HG03469 (cell line): ENCODE measurements around the gene AHSA1.
"Not testable (repeated sequence)": the region's sequence is repeated elsewhere in the genome, so short reads cannot be mapped to it uniquely, and the experiment has no call there.

Source experiments
- ATAC-seq: cut with Tn5 transposase; IDR thresholded peaks from one replicate; pipeline ENCODE4 v1.9.1; 2021; ENCODE audit warnings: mild to moderate bottlenecking, moderate library complexity, moderate number of reproducible peaks; ENCODE audit not compliant: unreplicated experiment

AHSA1 gene

DNA sequence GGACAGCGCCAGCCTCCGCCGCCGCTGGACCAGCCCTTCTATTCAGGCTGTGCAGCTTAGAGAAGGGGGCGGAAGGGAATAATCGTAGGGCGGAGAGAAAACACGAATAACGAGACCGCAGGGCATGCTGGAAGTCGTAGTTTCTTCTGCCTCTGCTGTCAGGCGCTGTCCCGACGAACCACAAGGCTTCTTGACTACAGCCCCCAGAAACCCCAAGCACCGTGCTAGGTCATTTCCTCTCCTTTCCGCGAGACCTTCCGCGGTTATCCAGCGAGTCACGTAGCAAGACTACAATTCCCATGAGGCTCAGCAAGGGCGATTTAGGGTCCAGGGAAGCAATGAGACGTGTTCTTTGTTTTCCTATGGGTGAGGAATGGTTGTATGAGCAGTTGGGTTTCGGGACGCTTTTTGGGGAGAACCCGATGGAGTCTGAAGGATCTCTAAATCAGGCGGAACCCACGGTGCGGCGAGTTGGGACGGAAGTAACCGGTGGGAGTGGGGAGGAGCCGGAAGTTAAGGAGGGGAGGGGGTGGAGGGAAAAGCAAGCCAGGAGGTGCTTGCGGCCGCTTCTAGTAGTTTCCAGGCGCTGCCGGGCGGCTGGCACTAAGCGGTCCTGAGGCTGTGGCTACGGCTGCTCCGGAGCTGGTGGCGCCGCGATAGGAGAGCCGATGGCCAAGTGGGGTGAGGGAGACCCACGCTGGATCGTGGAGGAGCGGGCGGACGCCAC, at the start of gene AHSA1, which contains the start of gene VIPAS39:
Gene AHSA1 (plus strand): TSS at position 572 of the 727 bp plus-strand sequence. CDS start 97 bp downstream, at position 669.
Gene VIPAS39 (minus strand): TSS at position 80 of the 727 bp plus-strand sequence. CDS start 3,499 bp downstream, outside the sequence.
- ATAC-seq, result peak; percentile 87

DNA sequence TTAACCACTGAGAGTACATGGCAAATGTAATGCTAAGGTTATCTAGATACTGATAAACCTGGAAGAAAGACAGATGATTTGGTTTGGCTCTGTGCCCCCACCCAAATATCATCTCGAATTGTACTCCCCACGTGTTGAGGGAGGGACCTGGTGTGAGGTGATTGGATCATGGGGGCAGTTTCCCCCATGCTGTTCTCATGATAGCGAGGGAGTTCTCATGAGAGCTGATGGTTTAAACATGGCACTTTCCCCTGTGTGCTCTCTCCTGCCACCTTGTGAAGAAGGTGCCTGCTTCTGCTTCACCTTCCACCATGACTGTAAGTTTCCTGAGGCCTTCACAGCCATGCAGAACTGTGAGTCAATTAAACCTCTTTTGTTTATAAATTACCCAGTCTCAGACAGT, 48.8 kb upstream of the AHSA1 start:
- no peak for ATAC-seq

DNA sequence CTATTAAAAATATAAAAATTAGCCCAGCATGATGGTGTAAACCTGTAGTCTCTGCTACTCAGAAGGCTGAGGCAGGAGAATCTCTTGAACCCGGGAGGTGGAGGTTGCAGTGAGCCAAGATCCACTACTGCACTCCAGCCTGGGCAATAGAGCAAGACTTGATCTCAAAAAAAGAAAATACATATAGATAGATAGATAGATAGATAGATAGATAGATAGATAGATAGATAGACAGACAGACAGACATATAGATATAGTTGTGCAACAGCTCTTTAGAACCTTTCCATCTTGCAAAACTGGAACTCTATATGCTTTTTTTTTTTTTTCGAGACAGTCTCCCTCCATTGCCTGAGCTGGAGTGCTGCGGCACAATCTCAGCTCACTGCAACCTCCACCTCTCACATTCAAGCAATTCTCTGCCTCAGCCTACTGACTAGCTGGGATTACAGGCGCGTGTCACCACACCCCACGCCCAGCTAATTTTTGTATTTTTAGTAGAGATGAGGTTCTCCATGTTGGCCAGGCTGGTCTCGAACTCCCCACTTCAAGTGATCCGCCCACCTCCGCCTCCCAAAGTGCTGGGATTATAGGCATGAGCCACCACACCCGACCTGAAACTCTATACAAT, 42.4 kb upstream of the AHSA1 start:
- ATAC-seq, result not testable (repeated sequence)

DNA sequence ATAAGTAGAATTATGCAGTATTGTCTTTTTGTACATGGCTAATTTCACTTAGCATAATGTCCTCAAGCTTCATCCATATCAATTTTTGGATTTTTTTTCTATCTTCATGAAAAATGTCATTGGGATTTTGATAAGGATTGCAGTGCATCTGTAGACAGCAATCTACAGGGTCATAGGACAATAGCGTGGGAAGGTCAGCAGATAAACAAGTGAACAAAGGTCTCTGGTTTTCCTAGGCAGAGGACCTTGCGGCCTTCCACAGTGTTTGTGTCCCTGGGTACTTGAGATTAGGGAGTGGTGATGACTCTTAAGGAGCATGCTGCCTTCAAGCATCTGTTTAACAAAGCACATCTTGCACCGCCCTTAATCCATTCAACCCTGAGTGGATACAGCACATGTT, 41.8 kb upstream of the AHSA1 start:
- not testable (repeated sequence) for ATAC-seq

DNA sequence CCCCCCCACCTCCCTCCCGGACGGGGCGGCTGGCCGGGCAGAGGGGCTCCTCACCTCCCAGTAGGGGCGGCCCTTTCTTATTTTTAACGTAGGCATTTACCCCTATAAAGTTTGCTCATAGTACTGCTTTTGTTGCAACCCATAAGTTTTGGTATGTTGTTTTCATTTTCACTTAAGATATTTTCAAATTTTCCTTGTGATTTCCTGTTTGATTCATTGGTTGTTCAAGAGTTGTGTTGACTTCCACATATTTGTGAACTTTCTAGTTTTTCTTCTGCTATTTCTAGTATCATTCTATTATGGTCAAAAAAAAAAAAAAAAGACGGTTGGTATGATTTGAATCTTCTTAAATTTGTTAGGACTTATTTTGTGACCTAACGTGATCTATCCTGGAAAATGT, 41.1 kb upstream of the AHSA1 start:
- no peak for ATAC-seq

- no peak for ATAC-seq
These were observed 36.7 kb upstream of the AHSA1 start for GRCh38 chr14:77421201-77421600.

DNA sequence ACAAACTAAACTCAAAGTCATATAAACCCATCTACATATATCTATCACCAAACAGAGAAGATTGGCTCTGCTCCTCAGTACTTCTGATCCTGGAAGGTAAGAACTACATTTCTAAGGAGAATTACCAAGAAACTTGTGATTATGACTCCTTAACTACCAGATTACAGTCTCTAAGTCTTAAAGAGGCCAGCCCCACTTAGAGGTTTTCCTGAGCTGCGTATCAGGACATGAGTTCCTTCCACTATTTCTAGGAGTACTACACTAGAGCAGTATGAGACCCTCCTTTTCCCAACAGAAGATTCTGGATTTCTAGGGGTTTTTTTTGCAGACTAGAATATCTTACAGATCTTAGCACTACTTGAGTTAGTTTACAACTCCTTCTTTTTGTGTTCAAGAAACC, 34.5 kb upstream of the AHSA1 start, which contains the start of gene NOXRED1:
Gene NOXRED1 (minus strand): TSS at position 101 of the 400 bp plus-strand sequence. CDS start 634 bp downstream, outside the sequence.
- ATAC-seq, result no peak

GRCh38 chr14:77424862-77425261, 33.0 kb upstream of the AHSA1 start:
- no peak for ATAC-seq

DNA sequence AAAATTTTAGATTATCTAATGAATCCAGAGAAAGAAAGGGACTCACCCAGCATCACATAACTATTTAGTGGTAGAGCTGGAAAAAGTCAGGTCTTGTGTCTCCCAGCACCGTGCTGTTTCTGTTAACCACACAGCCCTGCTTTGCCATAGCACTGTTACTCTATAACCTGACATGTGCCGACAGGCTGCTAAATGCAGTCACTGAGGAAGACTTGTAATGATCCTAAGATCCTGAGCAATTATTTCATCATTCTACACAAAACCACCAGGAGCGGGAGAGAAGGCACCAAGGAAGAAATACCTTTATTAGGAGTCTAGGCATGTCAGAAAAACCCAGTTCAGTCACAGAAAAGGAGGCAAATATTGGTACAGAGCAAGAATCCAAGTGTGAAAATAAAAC, 31.5 kb upstream of the AHSA1 start:
- ATAC-seq, result no peak

GRCh38 chr14:77436042-77436441, 21.9 kb upstream of the AHSA1 start:
- no peak for ATAC-seq

DNA sequence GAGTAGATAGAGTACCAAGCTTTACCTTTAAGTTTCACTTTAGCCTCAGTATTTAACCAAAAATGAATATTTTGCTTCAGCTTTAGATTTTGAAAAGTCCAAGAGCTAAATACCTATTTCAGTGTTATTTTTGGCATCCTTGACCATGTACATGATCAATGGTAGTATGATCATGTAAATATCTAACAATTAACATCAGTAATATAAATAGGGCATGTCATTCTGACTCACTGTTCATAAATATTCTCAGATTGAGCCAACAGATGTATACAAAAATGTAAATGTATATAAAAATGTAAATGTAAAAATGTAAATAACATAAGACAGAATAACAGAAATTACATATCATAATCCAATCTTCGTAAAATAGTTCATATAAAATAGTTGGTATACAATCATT, 19.3 kb upstream of the AHSA1 start:
- ATAC-seq, result no peak

DNA sequence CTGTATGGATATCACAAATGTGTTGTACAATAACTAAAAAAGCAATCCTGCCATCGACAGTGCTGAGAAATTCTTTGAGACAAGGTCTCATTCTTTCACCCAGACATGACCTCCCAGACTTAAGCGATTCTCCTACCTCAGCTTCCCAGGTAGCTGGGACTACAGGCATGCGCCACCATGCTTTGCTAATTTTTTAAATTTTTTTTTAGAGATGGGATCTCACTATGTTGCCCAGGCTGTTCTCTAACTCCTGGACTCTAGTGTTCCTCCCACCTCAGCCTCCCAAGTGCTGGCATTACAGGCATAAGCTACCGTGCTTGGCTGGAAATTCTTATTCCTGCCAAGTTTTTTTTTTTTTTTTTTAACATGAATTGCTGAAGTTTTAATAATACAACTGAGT, 18.0 kb upstream of the AHSA1 start:
- no peak for ATAC-seq

- ATAC-seq, result no peak
These were observed 15.7 kb upstream of the AHSA1 start for GRCh38 chr14:77442196-77442595.

- no peak for ATAC-seq
These were observed 1.8 kb upstream of the AHSA1 start for GRCh38 chr14:77455966-77456640.

DNA sequence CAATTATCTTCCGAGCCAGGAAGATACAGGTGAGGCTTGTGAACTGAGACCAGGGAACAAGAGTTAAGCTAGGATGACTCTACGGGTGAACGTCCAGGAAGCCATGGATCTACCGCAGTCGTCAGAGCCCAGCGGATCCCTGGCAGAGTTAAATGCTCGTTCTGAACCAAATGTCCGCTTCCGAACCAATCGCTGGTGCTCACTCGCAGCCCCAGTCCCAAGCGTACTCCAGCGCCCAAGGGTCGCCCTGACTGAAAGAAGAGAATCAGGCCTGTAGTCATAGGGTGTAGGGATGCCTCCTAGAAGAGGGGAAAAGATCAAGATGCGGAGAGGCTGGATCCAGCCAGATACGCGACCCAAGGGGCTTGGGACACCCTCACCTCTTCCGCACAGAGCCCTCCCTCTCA, 775 bp upstream of the AHSA1 start:
- ATAC-seq, result peak; percentile 2

GRCh38 chr14:77458249-77458950, 507 bp downstream of the AHSA1 start:
- no peak for ATAC-seq

- ATAC-seq, result no peak
These were observed 1.3 kb downstream of the AHSA1 start for GRCh38 chr14:77459072-77459723.

DNA sequence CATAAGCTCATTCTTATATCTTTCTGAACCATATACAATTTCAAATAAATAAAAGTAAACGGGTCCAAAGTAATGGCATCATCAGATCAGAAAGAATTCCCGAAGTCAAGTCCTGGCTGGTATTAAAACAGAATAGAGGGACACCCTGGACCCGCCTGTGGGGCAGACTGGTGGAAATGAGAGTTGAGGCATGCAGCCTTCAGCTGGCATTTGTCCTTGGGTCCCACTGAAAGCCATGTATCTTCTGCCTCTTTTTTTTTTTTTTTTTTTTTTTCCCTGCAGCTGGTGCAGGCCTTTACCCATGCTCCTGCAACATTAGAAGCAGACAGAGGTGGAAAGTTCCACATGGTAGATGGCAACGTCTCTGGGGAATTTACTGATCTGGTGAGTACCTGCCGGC, 9.9 kb downstream of the AHSA1 start:
- no peak for ATAC-seq

DNA sequence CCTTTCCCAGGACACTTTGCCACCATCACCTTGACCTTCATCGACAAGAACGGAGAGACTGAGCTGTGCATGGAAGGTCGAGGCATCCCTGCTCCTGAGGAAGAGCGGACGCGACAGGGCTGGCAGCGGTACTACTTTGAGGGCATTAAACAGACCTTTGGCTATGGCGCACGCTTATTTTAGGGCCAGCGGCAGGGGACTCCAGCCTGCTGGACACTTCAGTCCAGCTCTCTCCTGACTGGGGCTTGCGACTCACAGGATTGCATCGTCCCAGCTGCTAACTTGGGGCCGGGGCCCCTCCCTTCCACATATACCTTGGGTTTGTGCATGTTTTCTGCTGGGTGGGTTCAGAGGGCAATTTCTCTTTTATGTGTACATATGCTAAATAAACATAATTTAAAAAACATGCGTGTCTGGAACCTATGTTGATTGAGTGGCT, 11.2 kb downstream of the AHSA1 start:
- no peak for ATAC-seq

DNA sequence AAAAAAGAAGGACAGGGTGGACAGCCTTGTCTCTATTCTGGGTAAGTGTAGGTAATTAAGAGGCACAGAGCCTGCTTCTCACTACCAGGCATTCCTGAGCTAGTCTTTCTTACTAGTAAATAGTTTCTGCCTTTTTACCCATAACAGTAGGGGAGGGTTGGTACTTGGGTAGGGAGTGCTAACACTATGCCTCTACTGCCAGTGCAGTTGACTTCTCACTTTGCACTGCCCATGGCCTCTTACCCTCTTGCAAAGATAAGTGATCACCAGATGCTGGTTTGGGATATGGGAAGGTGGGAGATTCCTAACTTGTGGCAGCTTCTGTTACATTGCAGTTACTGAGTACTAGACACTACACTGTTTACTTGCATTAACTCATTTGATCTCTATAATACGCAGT, 11.6 kb downstream of the AHSA1 start:
- no peak for ATAC-seq
